DOHH2 (cell line): ENCODE results near the gene STX4.

Experiments used
- H3F3A ChIP-seq: fragments of 200-600 bp; sonication (generic), shearing (Covaris generic); 2 replicates; pipeline ENCODE4 v1.6.0; 2016; ENCODE audit warnings: antibody characterized with exemption, mild to moderate bottlenecking; ENCODE audit not compliant: control insufficient read depth, insufficient read depth
- H3K27ac ChIP-seq: fragments of 200-600 bp; sonication (generic); 2 replicates; pipeline ENCODE4 v1.5.1; 2014; ENCODE audit warnings: low read depth, mild to moderate bottlenecking, low read length, moderate library complexity
- H3K27me3 ChIP-seq: fragments of 200-600 bp; sonication (generic); 2 replicates; pipeline ENCODE4 v1.6.1; 2014; ENCODE audit warnings: mild to moderate bottlenecking, low read length, mixed read lengths; ENCODE audit not compliant: control insufficient read depth
- H3K36me3 ChIP-seq: fragments of 200-600 bp; sonication (generic); 2 replicates; pipeline ENCODE4 v1.6.1; 2014; ENCODE audit warnings: mild to moderate bottlenecking, low read length, moderate library complexity, mixed read lengths; ENCODE audit not compliant: control insufficient read depth
- H3K4me1 ChIP-seq: fragments of 200-600 bp; sonication (generic); 2 replicates; pipeline ENCODE4 v1.6.1; 2014; ENCODE audit warnings: mild to moderate bottlenecking, low read length, mixed read lengths; ENCODE audit not compliant: control insufficient read depth
- H3K4me2 ChIP-seq: fragments of 200-600 bp; sonication (generic); 2 replicates; pipeline ENCODE4 v1.6.0; 2014; ENCODE audit warnings: mild to moderate bottlenecking, low read length, moderate library complexity
- H3K4me3 ChIP-seq: fragments of 200-600 bp; sonication (generic); 2 replicates; pipeline ENCODE4 v1.5.1; 2014; ENCODE audit warnings: mild to moderate bottlenecking, low read length, mixed read lengths
- H3K79me2 ChIP-seq: fragments of 200-600 bp; sonication (generic); 2 replicates; pipeline ENCODE4 v1.6.1; 2014; ENCODE audit warnings: mild to moderate bottlenecking, low read length, mixed read lengths; ENCODE audit not compliant: control insufficient read depth
- H3K9me2 ChIP-seq: fragments of 200-600 bp; sonication (generic); replicated peaks from 2 replicates; pipeline ENCODE4 v1.6.1; 2014; ENCODE audit warnings: mild to moderate bottlenecking, low read length, mixed read lengths; ENCODE audit not compliant: control insufficient read depth
- H3K9me3 ChIP-seq: fragments of 200-600 bp; sonication (generic); 2 replicates; pipeline ENCODE4 v1.6.1; 2014; ENCODE audit warnings: antibody characterized with exemption, low read length, mixed read lengths; ENCODE audit not compliant: control insufficient read depth, insufficient read depth
- H4K20me1 ChIP-seq: fragments of 200-600 bp; sonication (generic); 2 replicates; pipeline ENCODE4 v1.6.0; 2014; ENCODE audit warnings: low read depth, mild to moderate bottlenecking, antibody characterized with exemption, low read length, moderate library complexity; ENCODE audit not compliant: control insufficient read depth, insufficient read depth
- EZH2phosphoT487 ChIP-seq: fragments of 200-600 bp; sonication (generic); IDR thresholded peaks from 2 replicates; pipeline ENCODE4 v1.6.1; 2017; ENCODE audit warnings: borderline replicate concordance, mild to moderate bottlenecking, antibody characterized with exemption, low read length, moderate library complexity, mixed read lengths
- TF ChIP-seq, protein P1 (sequence below): fragments of 200-600 bp; sonication (generic); IDR thresholded peaks from one replicate; pipeline ENCODE4 v1.5.1; 2014; ENCODE audit warnings: antibody characterized with exemption, mild to moderate bottlenecking, low read depth, low read length; ENCODE audit not compliant: poor library complexity, severe bottlenecking

Gene STX4

DNA sequence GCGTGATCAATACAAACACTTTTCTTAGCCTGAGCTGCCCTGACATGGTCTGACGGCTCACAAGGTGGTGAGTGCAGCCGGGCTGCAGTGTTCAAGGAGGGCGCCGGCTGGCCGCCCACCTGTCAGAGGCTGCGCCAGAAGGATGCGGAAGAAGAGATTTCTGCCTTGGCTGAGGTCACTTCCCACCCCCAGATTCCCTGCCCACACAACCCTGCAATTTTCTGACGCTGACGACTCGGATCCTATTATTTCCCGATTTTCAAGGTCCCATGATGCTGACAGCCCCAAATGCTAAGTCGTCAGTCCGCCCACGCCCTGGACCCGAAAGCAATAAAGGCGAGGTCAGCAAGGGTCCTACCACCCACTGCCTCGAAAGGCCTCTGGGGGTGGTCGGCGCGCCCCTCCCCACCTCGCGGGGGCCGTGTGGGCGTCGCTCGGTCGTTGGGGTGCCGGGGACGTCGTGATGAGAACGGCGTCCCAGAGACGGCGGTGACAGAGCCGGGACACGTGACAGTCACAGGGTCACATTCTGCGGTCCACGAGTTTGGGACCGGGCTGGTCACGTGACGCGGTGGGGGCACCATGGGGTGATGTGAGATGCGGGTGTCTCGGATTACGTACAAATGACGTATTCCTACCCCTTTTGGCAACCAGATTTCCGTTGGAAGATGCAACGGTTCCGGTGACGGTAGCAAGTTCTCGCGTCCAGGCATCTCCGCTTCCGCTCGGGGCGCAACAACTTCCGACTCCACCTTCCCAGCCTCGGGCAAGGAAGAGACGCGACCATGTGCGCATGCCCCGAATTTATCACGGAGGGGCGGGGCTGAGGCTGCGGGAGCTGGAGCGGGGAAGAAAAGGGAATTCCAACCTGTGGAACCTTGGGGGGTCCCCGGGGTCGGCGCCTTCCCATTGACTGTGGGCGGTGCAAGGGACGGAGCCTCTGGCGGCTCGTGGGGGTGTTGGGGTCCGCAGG lies at the start of gene STX4:
TSS of gene STX4 (plus strand) at position 823 of the 973 bp plus-strand sequence. CDS start 248 bp downstream, outside the sequence.
- Histone ChIP-seq H3K9me2 (no peaks in the 10 kb centered on the region), H3K4me1 (peaks cover 20% of the 10 kb centered on the region), H4K20me1 (no peaks in the 10 kb centered on the region), H3K4me3 (peak within 1 kb of the TSS; percentile 100), H3K79me2 (peaks cover 11% of the 10 kb centered on the region), H3K27ac (peak within 1 kb of the TSS; percentile 56), H3K27me3 (no peaks in the 10 kb centered on the region), H3K4me2 (peak within 1 kb of the TSS; percentile 91), H3K36me3 (peaks cover 14% of the 10 kb centered on the region), H3F3A (no peaks in the 10 kb centered on the region), H3K9me3 (no peaks in the 10 kb centered on the region)
- TF ChIP-seq EZH2phosphoT487 = no peak
- TF ChIP-seq, protein P1, sequence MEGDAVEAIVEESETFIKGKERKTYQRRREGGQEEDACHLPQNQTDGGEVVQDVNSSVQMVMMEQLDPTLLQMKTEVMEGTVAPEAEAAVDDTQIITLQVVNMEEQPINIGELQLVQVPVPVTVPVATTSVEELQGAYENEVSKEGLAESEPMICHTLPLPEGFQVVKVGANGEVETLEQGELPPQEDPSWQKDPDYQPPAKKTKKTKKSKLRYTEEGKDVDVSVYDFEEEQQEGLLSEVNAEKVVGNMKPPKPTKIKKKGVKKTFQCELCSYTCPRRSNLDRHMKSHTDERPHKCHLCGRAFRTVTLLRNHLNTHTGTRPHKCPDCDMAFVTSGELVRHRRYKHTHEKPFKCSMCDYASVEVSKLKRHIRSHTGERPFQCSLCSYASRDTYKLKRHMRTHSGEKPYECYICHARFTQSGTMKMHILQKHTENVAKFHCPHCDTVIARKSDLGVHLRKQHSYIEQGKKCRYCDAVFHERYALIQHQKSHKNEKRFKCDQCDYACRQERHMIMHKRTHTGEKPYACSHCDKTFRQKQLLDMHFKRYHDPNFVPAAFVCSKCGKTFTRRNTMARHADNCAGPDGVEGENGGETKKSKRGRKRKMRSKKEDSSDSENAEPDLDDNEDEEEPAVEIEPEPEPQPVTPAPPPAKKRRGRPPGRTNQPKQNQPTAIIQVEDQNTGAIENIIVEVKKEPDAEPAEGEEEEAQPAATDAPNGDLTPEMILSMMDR = no peak

DNA sequence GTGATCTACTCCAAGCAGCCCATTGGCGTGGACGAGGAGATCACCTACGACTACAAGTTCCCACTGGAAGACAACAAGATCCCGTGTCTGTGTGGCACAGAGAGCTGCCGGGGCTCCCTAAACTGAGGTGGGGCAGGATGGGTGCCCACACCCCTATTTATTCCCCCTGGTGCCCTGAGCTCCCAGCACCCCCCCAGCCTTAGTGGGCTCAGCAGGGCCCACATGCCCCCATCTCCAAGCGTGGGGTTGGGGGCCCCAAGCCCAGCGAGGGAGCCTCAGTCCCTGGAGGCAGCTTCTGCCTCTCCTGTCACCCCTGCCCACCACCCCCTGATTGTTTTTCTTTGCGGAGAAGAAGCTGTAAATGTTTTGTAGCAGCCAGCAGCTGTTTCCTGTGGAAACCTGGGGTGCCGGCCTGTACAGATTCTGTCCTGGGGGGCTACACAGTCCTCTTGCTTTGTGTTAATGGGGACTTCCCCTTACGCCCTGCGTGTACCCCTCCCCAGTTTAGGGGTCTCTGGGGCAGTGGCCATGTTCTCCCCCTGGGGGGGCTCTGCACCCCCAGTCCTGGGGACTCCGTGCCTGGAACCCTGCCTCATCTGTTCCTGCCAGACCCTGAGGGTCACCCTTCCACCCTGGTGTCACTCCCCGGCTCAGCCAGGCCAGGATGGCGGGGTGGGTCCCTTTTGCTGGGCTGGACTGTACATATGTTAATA lies 49.3 kb upstream of the STX4 start:
- Histone ChIP-seq H3K79me2 (no peaks in the 10 kb centered on the region), H3K36me3 (peaks cover 56% of the 10 kb centered on the region), H3K9me3 (no peaks in the 10 kb centered on the region), H3K4me2 (no peak overlapping the region), H3K27ac (no peak overlapping the region), H3K4me3 (no peak overlapping the region), H4K20me1 (no peaks in the 10 kb centered on the region), H3F3A (no peaks in the 10 kb centered on the region), H3K27me3 (no peaks in the 10 kb centered on the region), H3K9me2 (no peaks in the 10 kb centered on the region), H3K4me1 (no peaks in the 10 kb centered on the region; the same call in 1 of the 2 replicates)
- TF ChIP-seq, protein P1 = no peak
- TF ChIP-seq EZH2phosphoT487 = no peak

DNA sequence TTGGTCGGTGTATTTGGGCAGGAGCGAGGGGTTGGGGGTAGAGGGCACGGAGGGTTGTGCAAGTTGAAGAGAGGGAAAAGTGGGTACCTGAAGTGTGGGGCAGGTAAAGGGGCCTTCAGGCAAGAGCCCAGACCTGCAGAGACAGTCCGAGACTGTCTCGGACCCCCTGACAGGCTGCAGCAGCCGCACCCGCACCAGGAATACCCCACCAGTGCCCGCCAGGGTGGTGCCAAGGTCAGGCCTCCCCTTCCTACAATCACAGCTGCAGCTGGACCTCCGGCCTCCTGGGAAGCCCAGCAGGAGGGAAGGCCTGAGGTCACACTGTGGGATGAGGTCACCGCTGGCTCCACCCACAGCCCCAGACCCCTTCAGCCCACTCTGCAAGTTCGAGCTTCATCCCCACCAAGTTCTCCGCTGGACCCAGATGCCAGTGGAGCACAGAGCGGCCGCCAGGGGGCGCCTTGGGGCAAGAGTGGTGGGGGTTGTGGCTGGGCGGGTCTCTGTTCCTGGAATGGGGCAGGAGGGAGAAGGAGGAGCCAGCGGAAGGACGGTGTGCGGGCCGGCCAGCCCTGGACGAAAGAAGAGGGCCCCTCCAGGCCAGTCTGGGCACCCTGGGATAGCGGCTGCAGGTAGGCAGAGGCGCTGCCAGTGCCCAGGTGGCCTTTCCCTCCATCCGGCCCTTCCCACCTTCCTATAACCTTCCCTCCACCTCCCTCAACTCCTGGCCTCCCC lies 48.5 kb upstream of the STX4 start, which contains the start of gene HSD3B7:
TSS of gene HSD3B7 (plus strand) at position 539 of the 732 bp plus-strand sequence. CDS start 452 bp downstream, outside the sequence.
- Histone ChIP-seq H3K4me1 (no peaks in the 10 kb centered on the region; the same call in 1 of the 2 replicates), H4K20me1 (no peaks in the 10 kb centered on the region), H3K9me3 (no peaks in the 10 kb centered on the region), H3K27ac (no peak within 1 kb of the TSS), H3K9me2 (no peaks in the 10 kb centered on the region), H3K27me3 (no peaks in the 10 kb centered on the region), H3K4me3 (no peak within 1 kb of the TSS), H3F3A (no peaks in the 10 kb centered on the region), H3K79me2 (no peaks in the 10 kb centered on the region), H3K4me2 (no peak within 1 kb of the TSS), H3K36me3 (peaks cover 51% of the 10 kb centered on the region)
- no peak for TF ChIP-seq EZH2phosphoT487
- TF ChIP-seq, protein P1 = peak; percentile 98
